ENCODE measurements around the gene CARMIL1. TPM values are rescaled to one million over a fixed set of nuclear protein-coding genes. Genes with fewer than 3 reads are reported as not detected.

Gene CARMIL1
- total RNA-seq, 2 donors from 2014 or later = 3.5 to 4.8 TPM

DNA sequence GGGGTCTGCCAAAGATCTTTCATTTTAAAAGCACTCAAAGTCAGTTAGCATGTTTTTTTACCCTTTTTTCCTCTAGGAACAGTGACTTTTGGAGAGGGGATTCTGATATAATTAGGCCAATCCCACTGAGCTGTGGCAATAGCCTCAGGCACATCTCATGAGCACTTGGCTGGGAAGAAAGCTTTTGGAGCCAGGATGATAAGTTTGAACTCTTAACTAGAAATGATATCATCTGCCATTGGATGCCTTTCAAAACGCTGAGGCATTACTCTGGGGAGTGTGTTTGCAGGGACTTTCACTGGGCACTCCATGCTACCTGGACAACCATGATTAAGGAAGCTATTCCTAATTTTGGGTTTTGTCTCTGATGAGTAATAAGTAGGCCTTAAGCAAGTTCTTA is 376.5 kb downstream of the CARMIL1 start:
- Mint-ChIP-seq H3K36me3 (ENCODE audit: low read depth) (peaks cover 3% of the 10 kb centered on the region), H3K4me3 (no peak overlapping the region), H3K27ac (no peak overlapping the region), H3K27me3 (peaks cover 64% of the 10 kb centered on the region), H3K4me1 (no peaks in the 10 kb centered on the region)
- no peak for DNase-seq
- ATAC-seq = no peak
- no peaks in the 10 kb centered on the region for H3K9me3 ChIP-seq (ENCODE audit: control insufficient read depth, low read length, poor library complexity, severe bottlenecking)

- Mint-ChIP-seq H3K4me1 (no peaks in the 10 kb centered on the region), H3K27me3 (peaks cover 54% of the 10 kb centered on the region), H3K27ac (no peak overlapping the region), H3K4me3 (no peak overlapping the region), H3K36me3 (ENCODE audit: low read depth) (no peaks in the 10 kb centered on the region)
- H3K9me3 ChIP-seq (ENCODE audit: control insufficient read depth, low read length, poor library complexity, severe bottlenecking) = no peaks in the 10 kb centered on the region
- DNase-seq (no peak), ATAC-seq (no peak)
Observed at GRCh38 chr6:25659633-25660368, 380.6 kb downstream of the CARMIL1 start.

DNA sequence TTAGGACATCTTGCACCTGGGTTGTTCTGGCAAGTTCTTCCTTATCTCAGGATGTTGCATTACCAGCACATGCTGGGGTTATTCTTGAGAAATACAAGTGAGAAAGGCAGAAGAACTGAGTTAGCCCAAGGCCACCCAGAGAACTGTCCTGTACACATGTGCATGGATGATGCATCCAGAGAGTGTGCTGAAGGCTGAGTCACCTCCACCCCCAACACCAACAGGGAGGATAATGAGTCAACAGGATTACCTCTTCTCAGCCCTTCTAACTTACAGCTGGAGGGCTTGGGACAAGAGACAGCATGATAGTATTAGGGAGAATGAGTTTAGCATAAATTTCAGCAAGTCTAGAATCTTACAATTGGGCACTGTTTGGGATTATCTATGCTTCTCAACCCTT is 381.3 kb downstream of the CARMIL1 start:
- Mint-ChIP-seq H3K27me3 (peaks cover 55% of the 10 kb centered on the region), H3K27ac (no peak overlapping the region), H3K36me3 (ENCODE audit: low read depth) (no peaks in the 10 kb centered on the region), H3K4me3 (no peak overlapping the region), H3K4me1 (no peaks in the 10 kb centered on the region)
- H3K9me3 ChIP-seq (ENCODE audit: control insufficient read depth, low read length, poor library complexity, severe bottlenecking) = no peaks in the 10 kb centered on the region
- ATAC-seq (no peak), DNase-seq (no peak)

DNA sequence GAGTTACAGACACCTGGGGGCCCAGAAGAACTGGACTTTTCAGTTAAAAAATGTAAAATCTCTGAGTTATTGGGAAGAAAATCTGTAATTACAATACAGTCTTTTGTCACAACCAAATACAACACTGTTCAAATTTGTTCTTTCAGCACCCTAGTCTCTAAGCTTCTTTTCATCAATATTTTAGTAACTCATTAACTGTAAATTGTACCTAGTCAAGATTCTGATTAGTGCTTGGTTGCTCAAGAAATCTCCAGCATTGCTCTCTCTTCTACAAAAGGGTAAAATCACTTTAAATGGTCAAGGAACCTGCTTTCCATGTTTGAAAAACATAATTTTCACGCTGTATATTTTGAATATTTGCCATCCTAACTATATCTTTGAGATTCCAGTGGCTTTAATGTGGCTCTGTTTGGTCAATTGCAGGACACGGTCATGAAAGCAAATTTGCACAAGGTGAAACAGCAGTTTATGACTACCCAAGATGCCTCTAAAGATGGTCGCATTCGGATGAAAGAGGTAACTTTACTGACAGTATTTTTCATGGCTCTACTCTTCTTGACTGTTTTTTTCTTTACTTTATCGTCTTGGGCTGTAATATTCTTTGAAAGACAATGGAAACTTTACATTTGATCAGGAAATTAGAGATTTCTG is 382.1 kb downstream of the CARMIL1 start:
- Mint-ChIP-seq H3K27me3 (peaks cover 56% of the 10 kb centered on the region), H3K36me3 (ENCODE audit: low read depth) (no peaks in the 10 kb centered on the region), H3K27ac (no peak overlapping the region), H3K4me3 (no peak overlapping the region), H3K4me1 (no peaks in the 10 kb centered on the region)
- no peaks in the 10 kb centered on the region for H3K9me3 ChIP-seq (ENCODE audit: control insufficient read depth, low read length, poor library complexity, severe bottlenecking)
- ATAC-seq = no peak
- DNase-seq = no peak

GRCh38 chr6:25665455-25665854 is 386.3 kb downstream of the CARMIL1 start:
- no peaks in the 10 kb centered on the region for H3K36me3 Mint-ChIP-seq (ENCODE audit: low read depth)
- DNase-seq (no peak), ATAC-seq (no peak)
- H3K27ac Mint-ChIP-seq = no peak overlapping the region
- H3K4me3 Mint-ChIP-seq = no peak overlapping the region
- no peaks in the 10 kb centered on the region for H3K4me1 Mint-ChIP-seq
- no peaks in the 10 kb centered on the region for H3K9me3 ChIP-seq (ENCODE audit: control insufficient read depth, low read length, poor library complexity, severe bottlenecking)
- H3K27me3 Mint-ChIP-seq = peaks cover 32% of the 10 kb centered on the region

DNA sequence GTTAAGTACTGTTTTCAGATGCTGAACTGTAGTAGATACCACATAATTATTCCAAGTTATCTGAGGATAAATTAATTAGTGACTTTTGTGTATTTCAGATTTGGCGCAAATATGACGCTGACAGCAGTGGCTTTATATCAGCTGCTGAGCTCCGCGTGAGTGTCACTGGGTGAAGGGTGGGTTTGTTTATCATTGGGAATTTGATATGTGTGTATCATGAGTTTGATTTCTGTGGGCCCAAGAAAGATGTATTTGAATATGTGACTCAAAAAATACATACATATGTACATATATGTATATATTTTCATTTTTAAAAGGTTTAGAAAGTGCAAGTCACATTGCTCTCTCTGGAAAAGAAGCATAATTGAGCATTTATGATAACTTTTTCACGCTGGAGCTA is 390.2 kb downstream of the CARMIL1 start:
- H3K4me3 Mint-ChIP-seq = no peak overlapping the region
- no peaks in the 10 kb centered on the region for H3K4me1 Mint-ChIP-seq
- H3K9me3 ChIP-seq (ENCODE audit: control insufficient read depth, low read length, poor library complexity, severe bottlenecking) = no peaks in the 10 kb centered on the region
- H3K27ac Mint-ChIP-seq = no peak overlapping the region
- peaks cover 20% of the 10 kb centered on the region for H3K27me3 Mint-ChIP-seq
- DNase-seq (no peak), ATAC-seq (no peak)
- no peaks in the 10 kb centered on the region for H3K36me3 Mint-ChIP-seq (ENCODE audit: low read depth)
